Skin epidermis (tissue), 12 donors: Measurements from ENCODE around the gene ABCB9.

Experiments used
- H3K27ac ChIP-seq, 21 experiments: fragments of 200-600 bp; sonication (generic) in 11 of 21; one replicate each; pipeline ENCODE4 v1.5.0; 2020; ENCODE audit warnings: mild to moderate bottlenecking in 3 of 21, inconsistent platforms in 2 of 21, moderate library complexity in 2 of 21
- H3K4me3 ChIP-seq, 7 experiments: fragments of 200-600 bp; sonication (generic) in 2 of 7; one replicate each; pipeline ENCODE4 v1.5.0; 2020; ENCODE audit warnings: inconsistent platforms in 2 of 7, mild to moderate bottlenecking in 2 of 7, moderate library complexity in 1 of 7

Gene ABCB9

DNA sequence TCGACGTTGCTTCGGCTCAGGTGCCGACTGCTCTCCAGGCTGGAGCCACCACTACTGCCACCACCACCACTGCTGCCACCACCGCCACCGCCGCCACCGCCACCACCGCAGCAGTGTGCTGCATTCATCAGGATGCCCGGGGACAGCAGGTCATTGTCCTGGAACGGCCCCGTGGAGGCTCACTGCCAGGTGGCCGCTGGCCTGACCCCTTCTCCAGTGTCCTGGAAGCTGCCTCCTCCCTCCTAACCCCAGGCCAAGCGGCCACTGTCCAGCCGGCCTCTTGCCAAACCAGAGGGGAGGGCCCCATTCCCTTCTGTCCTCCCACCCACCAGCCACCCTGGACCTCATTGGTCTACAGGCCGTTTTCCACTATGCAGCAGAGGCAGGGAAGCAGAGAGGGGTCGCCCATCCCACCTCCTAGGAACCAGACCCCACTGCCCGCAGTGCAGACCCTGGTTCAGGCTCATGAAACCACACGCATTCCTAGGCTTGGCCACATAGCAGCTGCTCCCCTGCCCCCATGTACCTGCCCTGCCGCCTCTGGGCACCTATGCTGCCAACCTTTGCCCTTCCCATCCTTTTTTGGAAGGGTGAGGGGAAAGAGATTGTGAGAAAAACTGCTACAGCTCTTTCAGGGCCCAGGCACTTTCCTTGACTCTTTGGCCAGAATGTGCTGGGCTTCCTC lies 29.4 kb upstream of the ABCB9 start:
- H3K4me3 ChIP-seq = no peak overlapping the region
- H3K27ac ChIP-seq = no peak overlapping the region

DNA sequence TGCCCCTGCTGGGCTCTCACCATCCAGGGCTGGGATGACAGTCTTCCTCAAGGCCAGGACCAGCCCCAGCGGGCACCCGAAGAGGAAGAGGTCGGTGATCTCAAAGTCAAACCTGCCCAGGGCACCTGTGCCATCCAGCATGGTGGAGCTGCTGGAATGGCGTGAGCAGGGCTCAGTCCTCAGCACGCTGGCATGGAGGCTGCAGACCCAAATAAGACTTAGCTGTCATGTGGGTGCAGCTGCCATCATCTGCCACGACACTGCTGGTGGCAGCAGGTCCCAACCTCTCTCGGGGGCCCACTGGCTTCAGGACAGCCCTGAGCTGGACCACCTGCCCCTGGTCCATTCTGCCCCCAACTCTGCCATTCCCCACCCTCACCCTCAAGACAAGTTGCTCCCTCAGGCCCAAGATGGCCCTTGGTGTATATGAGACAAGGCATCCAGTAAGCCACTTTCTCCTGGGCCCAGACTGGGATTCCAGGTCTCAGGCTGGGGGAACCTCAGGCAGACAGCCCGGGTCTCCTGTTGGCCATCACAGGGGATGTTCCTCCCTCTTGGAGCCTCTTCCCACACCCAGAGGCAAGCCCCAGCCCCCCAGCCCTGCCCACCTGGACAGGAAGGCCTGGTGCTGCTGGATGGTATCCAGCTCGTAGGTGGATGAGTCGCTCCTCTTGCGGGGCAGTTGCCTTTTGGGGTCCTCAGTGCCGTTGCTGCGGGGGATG lies 28.7 kb upstream of the ABCB9 start:
- no peak overlapping the region for H3K4me3 ChIP-seq
- H3K27ac ChIP-seq = no peak overlapping the region

DNA sequence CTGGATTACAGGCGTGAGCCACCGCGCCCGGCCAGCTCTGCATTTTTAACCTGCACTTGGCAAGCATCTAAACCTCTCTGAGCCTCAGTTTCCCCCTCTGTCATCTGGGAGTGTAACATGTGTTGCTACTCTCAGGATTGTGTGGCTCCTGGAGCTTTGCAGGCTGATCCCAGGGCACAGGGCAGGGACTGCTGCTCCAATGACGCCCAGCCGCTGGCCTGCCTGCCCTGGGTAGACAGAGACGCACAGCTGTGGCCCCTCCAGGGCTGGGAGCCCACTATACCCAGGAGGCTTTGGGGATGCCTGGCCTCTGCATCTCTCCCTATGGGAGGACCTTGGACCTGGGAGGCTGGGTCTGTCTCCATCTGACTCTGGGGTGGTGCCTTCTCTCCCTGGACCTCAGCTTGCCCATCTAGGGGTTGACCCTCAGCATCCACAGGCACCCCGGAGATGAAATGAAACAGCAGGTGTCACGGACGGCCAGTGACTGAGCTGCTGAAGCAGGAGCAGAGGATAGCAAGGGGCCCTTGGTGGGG lies 27.9 kb upstream of the ABCB9 start:
- Histone ChIP-seq H3K27ac (no peak overlapping the region), H3K4me3 (no peak overlapping the region)

- no peak overlapping the region for H3K4me3 ChIP-seq
- no peak overlapping the region for H3K27ac ChIP-seq
These were observed 26.1 kb upstream of the ABCB9 start for GRCh38 chr12:122992386-122992785.

GRCh38 chr12:122991623-122992275 lies 25.5 kb upstream of the ABCB9 start:
- Histone ChIP-seq H3K4me3 (no peak overlapping the region), H3K27ac (no peak overlapping the region)

DNA sequence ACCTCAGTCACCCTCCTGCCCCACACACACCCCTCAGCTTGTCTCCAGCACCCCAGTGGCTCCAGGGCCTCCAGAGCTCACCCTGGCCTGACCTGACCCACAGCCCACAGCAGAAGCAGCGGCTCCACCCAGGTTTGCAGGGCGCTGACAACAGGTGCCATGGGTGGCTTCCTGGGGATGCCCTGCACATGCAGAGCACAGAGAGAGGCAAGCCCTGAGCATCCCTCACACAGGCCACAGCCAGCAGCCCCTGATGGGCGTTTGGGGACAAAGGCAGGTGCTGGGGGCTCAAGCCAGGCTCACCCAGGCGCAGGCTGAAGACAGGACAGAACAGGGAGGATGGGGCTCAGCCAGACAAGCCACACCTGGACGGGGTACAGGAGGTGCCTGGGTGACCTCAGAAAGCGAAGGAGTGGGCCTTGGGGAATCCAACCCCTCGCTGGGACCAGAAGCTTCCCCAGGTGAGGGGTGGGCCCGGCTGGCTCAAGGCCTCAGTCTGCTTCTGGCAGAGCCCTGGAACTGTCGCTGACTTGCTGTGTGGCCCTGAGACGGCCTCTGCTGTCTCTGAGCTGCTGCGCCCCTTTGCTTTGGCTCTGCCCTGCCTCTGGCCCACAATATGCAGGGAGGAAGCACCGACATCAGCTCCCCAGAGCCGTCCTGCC lies 24.8 kb upstream of the ABCB9 start:
- Histone ChIP-seq H3K27ac (no peak overlapping the region), H3K4me3 (no peak overlapping the region)

DNA sequence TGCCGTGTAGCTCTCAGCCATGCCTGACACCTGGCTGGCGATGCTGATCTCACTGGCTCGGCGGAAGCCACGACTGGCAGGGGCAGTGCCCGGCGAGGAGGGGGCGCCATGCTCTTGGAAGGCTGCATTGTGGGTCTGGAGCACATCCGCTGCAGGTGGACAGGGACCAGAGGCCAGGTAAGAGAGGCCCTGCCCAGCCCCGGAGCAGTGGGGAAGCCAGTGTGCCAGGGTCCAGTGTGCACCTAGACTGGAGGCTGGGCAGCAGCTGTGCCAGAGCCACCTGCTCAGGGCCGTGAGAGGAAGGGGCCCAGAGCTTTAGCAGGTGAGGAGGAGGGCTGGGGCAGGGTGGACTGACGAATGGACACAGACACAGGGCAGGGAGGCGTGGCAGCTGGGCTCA lies 24.3 kb upstream of the ABCB9 start:
- H3K27ac ChIP-seq = no peak overlapping the region
- H3K4me3 ChIP-seq = no peak overlapping the region

DNA sequence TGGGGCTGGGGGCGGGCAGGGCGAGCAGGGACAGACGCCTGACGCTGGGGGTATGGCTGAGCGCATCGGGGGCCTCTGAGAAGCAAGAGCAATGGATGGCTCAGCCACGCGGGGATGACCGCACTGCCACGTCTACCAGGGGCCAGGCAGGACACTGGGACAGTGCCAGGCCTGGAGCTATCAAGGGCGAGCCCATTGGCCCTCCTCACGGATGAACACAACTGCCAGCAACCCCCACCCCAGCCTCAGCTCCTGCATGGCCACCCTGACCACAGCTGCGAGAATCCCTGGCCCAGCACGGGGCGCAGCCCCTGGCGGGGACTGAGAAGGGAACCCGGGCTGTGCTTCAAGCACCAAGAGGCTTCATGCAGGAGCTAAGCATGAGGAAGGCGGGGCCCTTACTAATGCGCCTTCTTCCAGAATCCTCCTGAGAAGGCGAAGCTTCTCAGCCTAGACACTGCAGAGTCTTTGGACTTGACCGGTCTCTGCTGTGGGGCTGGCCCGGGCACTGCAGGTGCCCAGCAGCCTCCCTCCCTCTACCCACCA lies 23.7 kb upstream of the ABCB9 start:
- no peak overlapping the region for H3K27ac ChIP-seq
- no peak overlapping the region for H3K4me3 ChIP-seq

DNA sequence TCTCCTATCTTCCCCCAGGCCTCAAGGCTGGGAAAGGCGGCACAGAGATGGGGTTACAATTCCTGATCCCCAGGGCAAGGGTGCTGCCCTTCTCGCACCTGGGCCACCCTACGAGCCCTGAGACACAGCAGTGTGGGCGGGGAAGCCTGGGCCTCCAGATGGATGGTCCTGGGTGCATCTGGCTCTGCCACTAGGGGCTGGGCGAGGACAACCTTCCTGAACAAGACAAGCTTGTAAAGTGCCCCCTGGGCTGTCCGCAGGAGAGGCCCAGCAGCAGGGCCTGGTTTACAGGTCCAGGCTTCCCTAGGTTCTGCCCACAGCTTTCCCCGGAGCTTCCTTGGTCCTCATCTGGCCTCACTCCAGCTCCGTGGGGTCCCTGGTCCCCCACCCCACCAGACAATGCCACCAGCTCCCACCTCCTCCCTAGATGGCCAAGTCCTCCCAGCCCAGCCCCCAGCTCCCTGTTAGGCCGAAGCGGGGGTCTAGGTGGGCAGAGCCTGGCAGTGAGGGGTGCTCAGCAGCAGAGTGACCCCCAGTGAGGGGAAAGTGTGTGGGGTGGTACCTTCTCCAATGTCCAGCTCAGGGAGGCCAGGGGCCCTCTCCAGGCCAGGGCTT lies 23.1 kb upstream of the ABCB9 start:
- Histone ChIP-seq H3K4me3 (no peak overlapping the region), H3K27ac (no peak overlapping the region)

DNA sequence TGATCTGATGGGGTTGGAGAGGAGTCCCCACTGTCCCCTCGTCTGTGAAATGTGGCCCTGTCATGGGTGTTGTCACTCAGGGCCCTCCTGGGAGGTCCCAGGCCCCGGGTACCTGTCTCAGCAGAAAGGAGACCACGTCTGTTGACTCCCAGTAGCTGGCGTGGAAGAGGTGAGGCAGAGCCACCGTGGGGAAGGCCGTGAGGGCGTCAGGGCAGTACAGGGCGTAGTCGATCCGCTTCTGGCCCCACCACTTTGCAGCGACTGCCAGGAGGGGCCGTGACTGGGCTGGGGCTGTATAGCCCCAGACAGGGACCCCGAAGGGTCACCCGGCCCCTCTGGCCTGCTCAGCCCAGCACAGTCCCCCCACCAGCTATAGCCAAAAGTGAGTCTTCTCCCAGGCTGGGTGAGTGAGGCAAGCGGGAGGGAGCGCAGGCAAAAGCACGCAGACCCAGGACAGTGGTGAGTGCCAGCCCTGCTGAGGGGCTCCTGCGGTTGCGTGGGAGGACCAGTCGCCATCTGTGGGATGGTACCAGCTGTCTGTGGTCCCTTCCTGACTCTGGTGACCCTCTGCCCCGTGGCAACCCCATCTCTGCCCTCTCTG lies 22.4 kb upstream of the ABCB9 start:
- Histone ChIP-seq H3K4me3 (no peak overlapping the region), H3K27ac (no peak overlapping the region)

DNA sequence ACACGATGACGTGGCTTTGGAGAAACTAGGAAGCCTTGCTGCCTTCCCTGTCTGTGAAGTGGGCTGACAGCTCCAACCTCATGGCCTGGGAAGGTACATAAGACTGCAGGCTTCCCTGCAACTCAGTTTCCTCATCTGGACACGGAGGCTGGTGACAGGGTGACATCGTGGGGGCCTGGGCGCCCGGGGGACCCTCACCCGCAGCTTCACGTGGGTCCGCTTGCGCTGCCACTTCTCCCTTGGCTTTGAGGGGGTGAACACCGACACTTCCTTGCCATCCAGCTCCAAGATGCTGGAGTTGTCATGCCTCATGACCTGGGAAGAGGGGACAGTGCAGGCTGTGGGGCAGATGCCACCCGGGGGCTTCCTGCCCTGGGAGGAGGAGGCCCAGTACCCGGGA lies 21.8 kb upstream of the ABCB9 start:
- Histone ChIP-seq H3K27ac (no peak overlapping the region), H3K4me3 (no peak overlapping the region)

GRCh38 chr12:122987086-122987951 lies 21.1 kb upstream of the ABCB9 start:
- no peak overlapping the region for H3K27ac ChIP-seq
- no peak overlapping the region for H3K4me3 ChIP-seq

- no peak overlapping the region for H3K4me3 ChIP-seq
- no peak overlapping the region for H3K27ac ChIP-seq
These were observed 20.1 kb upstream of the ABCB9 start for GRCh38 chr12:122986258-122986871.

- Histone ChIP-seq H3K4me3 (no peak overlapping the region), H3K27ac (peak overlapping the region in 13 of 21 experiments; percentile 1 to 77 (median 63))
These were observed 19.3 kb upstream of the ABCB9 start for GRCh38 chr12:122985338-122986257.

- Histone ChIP-seq H3K4me3 (no peak overlapping the region), H3K27ac (peak overlapping the region in 20 of 21 experiments; percentile 1 to 77 (median 62))
These were observed 18.5 kb upstream of the ABCB9 start for GRCh38 chr12:122984612-122985337.
